GM12873 (cell line): ENCODE measurements around the gene DLGAP4.

Experiments
- TF ChIP-seq, protein P1 (sequence below): IDR thresholded peaks from 2 replicates; pipeline ENCODE4 v1.5.1; 2012; ENCODE audit warnings: low read depth, mild to moderate bottlenecking, moderate library complexity, low read length, control low read depth; ENCODE audit not compliant: insufficient read depth; ENCODE audit errors: missing control alignments

The DLGAP4 gene

DNA sequence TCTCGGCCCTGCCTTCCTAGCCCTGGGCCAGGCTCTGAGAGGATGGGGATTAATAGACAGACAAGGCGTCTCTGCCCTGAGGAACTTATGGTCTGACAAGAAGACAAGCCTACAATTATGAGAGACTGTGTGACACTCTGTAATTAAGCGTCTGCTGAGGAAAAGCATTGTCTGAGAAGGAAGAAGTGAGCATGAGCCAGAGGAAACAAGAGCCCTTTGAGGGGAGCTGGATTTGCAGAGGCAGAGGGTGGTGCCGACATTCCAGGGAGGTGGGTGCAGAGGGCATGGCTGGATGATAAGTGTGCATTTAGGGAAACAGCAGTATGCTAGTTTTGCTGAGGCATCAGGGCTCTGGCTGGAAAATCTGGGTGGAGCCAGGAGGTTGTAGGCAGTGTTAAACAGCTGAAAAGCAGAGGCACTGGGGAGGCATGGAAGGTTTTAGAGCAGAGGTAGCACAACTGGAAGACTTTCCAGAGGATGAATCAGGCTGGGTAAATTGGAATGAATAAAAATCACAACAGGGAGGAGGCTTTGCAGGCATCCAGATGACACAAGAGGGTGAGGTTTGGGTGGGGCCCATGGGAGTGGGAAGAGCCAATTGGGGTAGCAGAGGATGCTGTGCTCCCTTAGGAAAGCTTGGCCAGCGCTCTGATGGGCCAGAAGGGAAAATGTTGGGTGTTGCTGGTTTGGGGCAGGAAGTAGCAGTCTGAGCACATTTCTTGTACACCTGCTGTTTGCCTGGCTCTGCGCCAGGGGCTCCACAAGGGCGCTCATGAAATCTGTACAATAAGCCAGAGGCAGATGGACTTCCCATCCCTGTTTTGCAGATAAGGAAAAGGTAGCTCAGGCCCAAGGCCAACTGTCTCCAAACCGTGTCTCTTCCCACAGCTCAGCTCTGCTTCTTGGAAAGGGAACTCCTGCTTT is 161.2 kb downstream of the DLGAP4 start:
- TF ChIP-seq, protein P1, sequence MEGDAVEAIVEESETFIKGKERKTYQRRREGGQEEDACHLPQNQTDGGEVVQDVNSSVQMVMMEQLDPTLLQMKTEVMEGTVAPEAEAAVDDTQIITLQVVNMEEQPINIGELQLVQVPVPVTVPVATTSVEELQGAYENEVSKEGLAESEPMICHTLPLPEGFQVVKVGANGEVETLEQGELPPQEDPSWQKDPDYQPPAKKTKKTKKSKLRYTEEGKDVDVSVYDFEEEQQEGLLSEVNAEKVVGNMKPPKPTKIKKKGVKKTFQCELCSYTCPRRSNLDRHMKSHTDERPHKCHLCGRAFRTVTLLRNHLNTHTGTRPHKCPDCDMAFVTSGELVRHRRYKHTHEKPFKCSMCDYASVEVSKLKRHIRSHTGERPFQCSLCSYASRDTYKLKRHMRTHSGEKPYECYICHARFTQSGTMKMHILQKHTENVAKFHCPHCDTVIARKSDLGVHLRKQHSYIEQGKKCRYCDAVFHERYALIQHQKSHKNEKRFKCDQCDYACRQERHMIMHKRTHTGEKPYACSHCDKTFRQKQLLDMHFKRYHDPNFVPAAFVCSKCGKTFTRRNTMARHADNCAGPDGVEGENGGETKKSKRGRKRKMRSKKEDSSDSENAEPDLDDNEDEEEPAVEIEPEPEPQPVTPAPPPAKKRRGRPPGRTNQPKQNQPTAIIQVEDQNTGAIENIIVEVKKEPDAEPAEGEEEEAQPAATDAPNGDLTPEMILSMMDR = no peak

DNA sequence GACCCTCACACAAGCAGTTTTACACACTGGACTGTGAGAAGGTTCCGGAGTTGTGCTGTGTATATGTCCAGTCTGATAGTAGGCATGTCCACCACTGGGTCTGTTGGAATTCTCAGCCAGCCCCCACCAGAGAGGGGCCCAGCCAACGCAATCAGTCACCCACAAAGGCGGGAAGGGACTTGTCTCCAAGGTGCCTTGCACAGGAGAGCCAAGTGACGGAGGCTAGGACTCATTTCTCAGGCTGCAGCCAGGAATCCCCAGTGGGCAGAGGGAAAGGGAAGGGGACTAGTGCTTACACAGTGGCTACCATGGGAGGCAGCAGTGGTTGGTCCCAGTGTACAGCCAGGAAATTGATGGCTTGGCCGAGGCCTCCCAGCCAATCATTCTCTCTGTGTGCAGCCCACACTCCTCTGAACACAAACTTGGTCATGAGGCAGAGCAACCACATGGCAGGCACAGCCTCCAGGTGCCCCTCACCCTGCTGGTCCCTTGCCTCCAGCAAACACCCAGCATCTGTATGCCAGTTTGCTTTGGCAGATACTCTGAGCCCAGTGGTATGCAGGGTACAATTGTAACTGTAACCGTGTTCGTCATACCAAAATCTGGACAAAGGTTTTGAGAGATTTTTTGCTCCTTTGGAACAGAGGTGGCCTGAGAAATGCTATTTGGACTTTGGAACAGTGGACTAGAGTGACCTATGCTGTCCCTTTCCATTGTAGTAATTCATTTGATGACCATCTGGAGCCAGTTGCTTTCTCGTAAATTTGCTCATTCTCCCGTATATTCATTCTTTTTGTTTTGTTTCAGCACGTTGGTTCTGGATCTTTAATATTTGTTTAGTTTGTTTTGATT is 162.2 kb downstream of the DLGAP4 start:
- TF ChIP-seq, protein P1 = no peak

DNA sequence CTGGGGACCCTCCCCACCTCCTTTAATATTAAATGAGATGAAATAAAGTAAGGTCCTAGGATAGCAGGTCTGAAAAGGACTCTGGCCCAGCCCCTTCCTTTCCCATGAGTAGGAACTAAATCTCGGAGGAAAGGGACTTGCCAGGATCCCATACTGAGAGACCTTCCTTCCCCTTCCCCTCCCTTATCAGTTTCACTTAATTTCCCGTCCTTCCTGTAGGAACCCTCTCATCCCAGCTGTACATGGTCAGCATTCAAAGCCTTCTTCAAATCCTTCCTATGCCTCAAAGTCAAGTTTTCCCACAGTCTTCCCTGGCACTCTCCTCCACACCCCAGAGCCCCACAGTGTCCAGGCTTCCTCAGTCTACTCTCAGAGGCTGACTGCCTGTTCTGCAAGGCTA is 163.8 kb downstream of the DLGAP4 start:
- TF ChIP-seq, protein P1 = no peak

DNA sequence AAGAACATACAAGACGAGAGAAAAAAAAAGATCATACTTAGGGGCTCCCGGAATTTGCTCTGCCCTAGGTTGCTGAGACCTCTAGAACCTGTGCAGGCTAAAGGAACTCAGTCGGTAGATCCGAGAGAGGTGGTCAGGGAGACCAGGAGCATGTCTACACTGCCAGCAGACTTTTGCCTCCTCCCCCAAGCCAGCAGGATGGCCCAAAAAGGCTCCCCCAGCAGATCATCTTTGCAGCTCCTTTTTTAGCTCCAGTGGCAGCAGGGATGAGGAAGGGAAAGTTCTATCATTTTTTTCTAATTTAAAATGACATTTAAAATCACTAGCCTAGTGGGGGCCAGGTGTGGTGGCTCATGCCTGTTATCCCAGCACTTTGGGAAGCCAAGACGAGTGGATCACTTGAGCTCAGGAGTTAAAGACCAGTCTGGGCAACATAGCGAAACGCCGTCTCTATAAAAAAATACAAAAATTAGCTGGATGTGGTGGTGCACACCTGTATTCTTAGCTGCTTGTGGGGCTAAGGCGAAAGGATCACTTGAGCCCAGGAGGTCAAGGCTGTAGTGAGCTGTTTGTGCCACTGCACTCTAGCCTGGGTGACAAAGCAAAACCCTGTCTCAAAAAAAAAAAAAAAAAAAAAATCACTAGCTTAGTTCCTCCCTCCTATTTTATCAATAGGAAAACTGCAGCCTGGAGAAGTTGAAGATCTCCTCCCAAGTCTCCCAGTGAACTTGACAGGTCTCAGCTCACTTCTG is 165.9 kb downstream of the DLGAP4 start:
- TF ChIP-seq, protein P1 = no peak

DNA sequence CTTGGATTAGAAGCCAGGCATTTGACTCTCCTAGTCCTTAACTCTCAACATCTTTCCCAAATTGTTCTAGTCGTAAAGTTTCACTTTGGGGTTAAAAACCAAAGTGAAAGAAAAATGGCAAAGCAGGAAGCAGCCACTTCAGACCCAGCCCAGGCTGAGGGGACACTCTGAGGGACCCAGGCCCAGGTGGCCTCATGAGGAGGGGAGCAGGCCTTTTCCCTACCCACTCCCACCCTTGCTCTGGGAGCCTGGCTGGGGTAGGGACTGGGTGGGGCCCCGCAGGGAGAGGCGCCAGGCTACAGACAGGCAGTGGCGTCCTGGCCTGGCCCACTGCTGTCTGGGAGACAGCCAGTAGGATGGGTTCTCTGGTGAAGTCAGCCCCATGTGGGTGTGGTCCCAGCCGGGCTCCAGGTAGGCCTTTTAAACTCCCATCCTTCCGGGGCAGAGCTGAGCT is 166.5 kb downstream of the DLGAP4 start:
- TF ChIP-seq, protein P1 = no peak

DNA sequence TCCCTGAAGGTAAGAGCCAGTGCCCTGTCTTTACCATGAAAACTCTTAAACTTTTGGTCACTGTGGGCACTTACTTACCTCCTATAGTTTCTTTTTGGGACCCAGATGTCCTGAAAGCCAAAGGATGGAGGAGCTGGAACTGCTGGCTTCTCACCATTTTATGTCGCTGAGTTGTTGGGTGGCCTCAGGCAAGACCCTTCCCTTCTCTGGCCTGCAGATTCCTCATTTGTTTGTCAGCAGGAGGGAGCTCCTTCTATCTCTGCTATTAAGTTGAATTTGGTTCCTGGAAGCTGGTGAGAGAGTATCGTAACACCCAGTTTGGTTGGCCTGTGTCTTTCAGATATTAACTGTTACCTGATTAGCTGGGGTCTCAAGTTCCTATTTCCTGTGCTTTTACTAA is 167.0 kb downstream of the DLGAP4 start:
- TF ChIP-seq, protein P1 = no peak
